GM21717 (cell line): ENCODE measurements around the gene FOXL3.

Experiments
- ATAC-seq: cut with Tn5 transposase; IDR thresholded peaks from one replicate; pipeline ENCODE4 v1.9.1; 2021; ENCODE audit warnings: mild to moderate bottlenecking, moderate library complexity; ENCODE audit not compliant: unreplicated experiment

Gene FOXL3

DNA sequence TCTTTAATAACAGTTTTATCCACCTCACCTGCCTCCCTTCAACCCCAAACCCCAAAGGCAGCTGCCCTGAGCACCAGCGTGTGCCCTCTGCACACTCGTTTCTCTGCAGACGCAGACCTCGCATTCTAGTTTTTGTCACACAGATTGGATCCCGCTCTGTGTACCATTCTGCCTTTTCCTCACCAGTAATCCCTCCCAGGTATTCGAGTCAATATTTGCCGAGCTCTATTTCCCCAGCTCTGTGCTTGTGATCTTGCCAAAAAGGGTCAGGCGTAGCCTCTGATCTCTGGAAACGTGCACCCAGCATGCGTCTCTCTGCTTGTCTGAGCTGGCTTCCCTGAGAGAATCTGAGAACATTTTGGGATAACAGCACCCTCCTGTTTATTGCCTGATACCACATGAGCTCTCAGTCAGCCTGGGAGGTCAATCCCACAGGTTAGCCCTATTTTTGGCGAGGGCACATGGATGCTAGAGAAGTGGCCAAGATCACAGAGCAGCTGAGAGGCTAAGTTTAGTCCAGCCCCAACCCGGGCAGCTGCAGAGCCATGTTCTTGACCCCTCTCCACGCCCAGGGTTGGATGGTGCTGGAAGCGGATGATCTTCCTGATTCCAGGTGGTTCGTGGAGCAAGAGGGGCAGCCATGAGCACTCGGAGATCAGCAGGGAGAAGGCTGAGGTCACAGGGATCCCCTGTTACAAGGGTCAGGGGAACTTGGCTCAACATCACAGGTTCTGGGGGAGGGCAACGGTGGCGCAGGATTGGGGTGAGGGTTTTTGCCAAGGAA lies 29.1 kb downstream of the FOXL3 start:
- no peak for ATAC-seq

DNA sequence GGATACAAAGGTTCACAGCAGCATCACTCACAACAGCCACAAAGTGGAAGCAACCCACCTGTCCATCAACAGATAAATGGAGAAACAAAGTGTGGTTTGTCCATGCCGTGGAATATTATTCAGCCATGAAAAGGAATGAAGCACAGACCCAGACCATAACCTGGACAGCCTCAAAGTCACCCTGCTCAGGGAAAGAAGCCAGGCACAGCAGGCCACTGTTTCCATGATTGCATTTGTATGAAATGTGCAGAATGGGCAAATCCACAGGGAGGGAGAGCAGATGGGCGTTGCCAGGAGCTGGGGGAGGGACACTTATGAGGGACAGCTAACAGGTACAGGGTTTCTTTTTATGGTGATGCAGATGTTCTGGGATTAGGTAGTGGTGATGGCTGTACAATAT lies 30.3 kb downstream of the FOXL3 start:
- ATAC-seq: no peak

DNA sequence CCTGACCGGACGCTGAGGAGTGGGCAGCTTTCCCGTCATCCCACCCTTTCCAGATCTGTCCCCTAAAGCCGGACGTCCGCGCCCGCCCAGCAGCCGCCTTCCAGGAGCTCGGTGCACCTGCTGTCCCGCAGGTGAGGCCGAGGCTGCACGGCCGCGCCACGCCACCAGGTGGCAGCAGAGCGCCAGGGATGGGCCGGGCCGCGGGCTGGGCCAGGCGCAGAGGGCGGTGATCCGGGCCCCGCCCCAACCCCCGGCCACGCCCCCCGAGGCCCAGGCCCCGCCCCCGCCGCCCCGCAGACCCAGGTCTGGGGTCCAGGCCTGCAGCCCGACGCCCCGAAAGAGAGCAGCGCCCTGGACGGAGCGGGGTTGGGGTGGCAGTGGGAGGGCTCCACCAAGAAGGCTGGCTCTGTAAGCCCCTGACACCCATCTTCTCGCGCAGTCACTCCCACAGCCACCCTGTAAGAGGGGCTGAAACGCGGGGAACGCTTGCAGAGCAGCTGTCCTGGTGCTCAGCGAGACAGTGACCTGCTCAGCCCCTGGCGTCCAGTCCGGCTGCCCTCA lies 32.2 kb downstream of the FOXL3 start:
- no peak for ATAC-seq

DNA sequence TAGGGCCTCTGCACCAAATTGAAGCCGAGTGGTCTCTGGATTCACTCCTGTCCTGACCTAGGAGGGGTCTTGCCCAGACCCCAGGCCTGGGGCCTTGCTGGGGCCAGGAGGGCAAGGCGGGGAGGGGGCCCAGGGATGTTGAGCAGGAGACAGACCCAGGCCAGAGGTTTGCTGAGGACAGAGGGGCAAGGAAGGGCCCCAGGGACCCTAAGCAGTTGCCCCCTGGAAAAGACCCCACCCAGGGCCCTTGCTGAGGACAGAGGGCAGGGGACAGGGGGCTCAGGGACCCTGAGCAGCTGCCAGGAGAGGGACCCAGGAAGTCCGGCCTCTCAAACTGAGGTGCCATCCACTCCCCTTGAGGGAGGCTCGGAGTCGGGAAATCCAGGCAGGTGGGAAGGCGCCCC lies 32.7 kb downstream of the FOXL3 start:
- ATAC-seq: no peak

DNA sequence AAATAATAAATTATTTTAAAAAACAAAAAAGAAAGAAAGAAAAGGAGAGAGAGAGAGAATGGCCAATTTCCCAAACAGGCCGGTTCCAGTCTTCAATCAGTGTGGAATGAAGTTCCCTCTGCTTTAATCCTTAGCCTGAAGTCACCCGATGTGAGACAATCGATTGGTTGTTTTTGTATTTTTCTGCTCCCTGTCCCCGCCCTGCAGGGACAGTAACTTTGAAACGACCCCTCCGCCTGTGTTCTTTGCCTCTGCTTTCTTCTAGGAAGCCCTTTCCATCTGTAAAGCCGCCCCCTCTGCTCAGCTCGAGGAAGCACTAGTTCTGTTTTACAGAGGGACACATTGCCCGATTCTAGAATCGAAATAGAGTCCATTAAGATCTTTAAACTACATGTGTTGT lies 33.4 kb downstream of the FOXL3 start:
- no peak for ATAC-seq

DNA sequence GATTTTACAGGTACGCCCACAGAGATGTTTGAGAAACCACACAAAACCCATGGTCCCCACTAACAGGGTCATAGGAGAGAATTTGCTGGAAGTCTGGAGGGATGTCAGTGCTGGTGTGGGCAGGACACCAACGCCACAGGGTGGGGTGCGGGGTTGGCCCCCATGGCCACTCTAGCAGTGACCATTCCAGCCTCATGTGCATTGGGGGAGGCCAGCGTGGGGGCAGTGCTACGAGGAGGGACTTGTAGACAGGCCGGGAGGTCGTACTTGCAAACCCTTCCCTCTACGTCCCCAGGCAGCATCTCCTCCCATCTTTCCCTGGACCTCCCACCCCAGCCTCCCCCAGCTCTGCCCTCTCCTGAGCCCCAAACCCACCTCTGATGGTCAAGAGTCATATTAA lies 34.0 kb downstream of the FOXL3 start:
- ATAC-seq: no peak

DNA sequence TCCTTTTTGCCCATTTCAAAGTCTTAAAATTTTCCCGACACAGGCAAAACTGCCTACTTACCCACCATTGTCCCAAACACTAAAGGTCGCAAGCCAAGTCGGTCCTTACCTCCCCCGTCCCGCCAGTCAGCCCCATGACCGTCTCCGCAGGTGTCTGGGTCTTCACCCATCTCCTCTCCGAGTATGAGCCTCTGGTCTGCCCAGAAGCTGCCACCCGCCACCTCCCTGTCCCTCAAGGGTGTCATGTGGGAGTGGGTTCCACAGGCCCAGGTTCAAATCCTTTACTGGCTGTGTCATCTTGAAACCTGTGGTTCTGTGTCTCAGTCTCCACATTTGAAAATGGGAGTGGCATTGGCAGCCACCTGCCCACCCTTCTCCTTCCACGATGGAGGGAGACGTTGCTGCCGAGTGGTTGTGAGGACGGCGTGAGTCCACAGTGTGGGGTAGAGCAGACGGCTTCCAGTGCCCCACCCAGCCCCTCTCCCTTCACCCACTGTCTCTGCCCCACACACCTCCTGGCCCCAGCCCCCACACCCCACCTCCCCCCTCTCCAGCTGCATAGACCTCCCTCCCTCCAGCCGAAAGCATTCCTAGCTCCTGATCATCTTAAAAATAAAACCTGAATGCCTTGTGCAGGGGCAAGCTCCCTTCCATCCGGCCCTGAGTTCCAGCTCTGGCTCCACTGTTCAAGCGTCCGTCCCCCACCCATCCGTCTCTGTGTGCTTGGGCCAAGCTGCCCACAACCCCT lies 35.3 kb downstream of the FOXL3 start:
- ATAC-seq: no peak

DNA sequence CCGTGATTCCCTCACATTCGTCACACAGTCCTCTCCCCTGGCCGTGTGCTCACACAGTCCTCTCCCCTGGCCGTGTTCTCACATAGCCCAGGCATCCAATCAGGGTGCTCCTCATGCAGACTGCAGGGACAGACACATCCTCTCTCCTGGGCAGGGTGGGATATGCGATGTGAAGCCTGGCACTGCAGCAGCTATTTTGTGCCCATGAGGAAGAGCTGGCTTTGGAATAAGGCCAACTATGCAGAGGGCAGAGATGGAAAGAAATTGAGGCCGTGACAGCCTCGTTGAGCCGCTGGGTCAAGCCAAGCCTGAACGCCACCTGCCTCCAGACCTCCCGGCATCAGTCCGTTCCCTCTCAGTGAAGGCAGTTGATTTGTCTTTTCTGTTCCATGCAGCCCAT lies 35.8 kb downstream of the FOXL3 start:
- ATAC-seq: no peak

DNA sequence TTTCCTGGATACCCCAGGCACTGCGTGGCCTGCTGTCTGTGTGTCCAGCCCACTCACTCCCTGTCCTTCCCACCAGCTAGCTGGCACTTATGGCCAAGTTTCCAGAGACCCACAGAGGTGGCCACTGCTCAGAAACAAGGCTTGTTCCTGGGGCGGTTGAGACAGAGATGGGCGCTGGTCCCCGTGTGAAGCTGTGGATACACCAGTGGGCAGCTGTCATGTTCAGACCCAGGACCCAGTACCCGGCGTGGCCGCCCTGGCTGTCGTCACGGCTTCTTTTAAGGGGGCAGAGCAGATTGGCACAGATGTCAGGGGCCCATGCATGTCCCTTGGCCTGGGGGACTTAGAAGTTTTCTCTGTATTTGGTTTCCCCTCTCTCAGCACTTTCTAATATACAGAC lies 36.3 kb downstream of the FOXL3 start:
- no peak for ATAC-seq

DNA sequence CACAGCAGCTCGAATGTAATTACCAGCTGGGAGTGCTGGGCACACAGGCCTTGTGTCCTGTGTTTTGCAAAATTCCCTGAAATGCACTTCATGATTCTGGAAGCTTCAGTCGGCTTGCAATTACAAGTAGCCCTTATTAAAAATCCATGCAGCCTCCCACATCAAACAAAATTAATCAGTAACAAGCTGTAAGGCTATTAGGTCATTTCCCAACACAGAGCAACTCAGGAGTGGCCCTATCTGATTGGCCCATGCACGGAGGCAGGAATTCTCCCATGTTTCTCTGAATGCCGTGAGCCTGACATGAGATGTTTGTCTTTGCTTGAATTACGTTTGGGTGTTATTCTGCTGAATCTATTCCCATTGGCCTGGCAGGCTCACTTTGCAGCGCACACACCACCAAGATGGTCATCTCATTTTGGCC lies 36.9 kb downstream of the FOXL3 start:
- ATAC-seq: no peak

DNA sequence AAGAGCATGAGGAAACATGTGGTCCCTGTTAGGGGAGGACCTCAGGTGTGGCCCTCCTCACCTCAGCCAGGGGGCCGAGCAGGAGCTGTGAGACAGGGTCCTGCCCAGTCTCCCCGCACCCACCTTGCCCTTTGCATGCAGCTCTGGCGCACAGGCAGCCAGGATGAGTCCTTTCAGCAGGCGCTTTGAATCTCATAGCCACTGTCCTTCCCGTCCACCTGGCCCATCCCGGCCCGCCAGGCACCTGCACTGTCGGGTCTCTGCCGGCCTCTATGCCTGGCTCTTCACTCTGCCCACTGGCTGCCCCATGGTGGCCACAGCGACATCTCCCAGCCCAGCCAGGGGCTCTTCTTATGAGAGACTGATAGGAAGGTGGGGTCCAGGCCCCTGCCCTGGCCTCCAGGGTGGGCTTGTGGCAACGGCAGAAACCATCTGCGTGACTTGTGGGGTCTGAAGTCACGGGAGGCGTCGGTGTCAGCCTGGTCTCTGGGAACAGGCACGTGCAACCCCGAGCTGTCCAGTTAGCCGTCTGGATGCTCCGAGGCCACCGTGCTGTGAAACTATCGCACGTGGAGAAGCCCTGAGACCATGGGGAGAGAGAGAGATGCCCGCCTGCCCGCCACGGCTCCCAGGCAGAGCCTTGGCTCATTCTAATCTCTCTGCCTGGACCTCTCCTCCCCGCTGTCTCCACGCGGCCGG lies 37.4 kb downstream of the FOXL3 start:
- no peak for ATAC-seq

DNA sequence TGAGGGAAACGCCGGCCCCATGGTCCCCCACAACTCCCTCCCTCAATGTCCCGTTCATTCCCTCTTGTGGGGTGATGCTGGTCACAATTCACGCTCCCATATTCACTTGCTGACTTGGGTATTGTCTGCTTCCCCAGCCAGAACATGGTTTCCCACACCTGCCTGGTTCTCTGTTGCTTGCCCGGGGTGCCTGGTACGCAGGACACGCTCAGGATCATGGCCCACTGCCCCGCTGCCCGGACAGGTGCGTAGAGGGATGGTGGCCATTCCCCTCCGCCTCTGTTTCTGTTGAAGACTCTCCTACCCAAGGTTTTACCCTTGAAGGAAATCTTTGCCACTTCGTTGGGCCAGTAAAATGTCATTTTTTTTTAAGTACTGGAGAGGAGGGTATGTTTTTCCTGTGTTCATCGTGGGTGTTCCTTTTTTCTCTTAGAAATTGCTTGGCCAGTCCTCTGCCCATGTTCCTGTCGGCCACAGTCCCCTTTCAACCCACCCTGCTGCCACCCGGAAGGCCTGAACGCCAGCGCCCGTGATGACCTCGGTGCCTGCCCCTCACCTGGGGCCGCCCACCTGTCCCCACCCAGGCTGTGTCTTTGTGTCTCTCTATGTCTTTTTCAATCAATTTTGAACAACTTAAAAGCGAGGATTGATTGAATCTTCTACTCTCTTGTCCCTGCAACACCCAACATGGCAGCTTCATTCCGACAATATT lies 38.2 kb downstream of the FOXL3 start:
- ATAC-seq: no peak

DNA sequence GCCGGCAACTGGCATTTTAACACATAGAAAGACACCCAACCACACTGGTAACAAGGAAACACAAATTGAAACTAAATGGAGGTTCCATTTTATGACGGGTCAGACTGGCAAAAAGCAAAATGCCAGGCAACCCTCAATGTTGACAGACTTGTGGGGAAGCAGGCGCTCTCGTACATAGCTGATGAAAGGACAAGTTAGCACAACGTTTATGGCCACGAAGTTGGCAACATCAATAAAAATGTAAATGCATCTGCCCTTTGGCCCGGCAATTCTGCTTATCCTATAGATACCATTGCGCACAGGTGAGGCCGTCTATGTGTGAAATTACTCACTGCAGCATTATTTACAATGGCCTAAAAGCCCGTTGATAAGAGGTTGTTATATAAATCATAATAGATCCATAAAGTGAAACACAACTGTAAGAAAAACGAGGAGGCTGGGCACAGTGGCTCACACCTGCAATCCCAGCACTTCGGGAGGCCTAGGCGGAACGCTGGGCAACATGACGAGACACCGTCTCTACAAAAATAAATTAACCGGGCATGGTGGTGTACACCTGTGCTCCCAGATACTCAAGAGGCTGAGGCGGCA lies 39.8 kb downstream of the FOXL3 start:
- ATAC-seq: no peak

DNA sequence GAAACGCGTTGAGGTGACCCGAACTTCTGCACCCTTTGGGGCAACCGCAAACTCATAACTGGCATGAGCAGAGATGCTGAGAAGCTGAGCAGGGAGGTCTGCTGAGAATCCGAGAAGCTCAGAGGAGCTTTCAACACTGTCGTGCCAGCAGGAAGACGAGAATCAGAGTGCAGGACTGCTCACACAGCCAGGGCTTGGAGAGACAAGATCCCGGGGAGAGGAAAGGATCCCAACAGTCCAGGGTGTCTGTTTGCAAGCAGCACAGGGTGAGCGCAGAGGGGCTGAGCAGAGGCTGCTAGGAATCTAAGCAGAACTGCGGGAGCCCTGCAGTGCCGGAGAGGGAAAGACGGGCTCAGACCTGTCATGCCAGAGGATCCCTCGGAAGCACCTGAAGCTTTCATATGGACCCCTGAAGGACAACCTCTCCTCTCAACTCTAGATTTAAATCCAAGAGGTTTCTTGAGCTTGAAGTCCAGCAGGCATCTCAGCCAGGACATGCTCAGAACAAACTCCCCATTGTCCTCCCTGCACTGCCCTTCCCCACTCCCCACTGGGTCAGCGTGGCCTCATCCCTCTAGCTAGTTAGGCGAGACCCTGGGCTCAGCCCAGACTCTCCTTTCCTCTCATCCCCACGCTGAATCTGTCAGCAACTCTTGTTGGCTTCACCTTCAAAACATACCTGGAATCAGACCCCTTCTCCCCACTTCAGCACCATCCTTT lies 40.7 kb downstream of the FOXL3 start:
- ATAC-seq: no peak

DNA sequence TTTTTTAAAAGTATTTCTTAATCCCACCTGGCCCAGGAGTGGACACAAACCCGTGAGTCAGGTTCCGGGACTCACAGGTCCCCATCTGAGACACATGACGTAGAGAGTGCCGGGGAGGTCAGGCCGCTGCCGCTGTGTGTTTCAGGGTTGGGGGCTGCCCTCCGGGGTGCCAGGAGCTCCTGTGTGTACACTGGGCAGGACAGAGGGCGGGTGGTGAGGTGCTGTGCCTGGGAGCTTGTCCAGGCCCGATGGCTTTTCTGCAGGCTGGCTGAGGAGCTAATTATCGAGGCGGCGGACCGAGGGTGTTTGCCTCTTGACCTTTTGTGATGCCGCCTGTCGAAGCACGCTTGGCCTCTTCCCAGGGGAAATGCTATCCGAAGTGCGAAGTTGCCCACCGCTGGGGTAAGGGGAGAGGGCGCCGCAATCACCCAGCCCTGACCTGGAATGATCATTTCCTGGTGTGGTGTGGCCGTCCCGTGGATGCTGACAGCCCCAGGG lies 42.1 kb downstream of the FOXL3 start:
- ATAC-seq: no peak

DNA sequence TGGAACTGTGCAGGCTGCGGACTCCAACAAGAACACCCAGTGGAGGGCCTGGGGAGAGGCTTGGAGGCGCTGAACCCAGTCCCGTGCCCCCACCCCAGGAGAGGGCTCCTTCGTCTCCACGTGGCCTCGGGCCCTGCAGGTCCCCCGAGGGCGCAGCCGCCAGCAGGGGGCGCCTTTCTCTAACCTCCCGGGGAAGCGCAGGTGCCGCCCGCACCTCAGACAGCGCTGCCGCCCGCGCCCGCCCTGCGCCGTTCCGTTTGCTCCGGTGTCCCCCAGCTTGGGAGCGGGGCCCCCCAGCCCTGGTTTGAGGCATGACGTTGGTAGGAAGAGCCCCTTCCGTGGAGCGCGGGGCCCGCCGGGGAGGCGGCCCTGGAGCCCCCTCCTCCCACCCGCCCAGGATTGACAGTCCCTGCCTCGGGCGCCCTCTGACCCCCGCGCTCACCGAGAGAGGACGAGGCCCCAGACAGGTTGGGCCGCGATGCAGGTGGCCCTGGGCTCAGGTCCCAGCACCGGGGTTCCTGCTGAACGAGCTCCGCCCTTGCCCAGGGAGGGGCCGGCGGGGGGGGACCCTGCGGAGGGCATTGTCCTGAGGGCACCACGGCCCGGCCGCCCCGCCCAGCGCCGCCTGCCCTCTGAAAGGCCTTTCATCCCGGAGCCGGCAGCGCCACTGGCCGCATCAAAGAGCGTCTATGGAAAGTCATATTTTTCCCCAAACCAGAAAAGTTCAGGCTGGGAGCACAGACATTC lies 42.8 kb downstream of the FOXL3 start:
- ATAC-seq: no peak

DNA sequence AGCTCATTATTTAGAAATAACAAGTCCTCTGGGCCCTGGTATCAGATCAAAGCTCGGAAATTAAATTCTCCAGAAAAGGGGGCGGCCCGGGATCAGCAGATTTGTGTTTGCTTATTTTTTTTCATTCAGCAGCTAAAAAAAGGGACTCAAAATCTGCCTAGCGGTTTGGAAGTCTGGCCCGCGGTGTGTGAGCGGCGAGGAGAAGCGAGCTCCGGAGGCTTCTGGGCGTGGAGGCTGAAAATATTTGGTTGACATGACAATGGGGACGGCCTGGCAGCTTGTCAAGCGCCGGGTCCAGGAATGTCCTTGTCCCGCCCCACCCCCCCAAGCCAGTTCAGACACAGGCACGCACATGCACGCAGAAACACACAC lies 43.4 kb downstream of the FOXL3 start:
- ATAC-seq: no peak

DNA sequence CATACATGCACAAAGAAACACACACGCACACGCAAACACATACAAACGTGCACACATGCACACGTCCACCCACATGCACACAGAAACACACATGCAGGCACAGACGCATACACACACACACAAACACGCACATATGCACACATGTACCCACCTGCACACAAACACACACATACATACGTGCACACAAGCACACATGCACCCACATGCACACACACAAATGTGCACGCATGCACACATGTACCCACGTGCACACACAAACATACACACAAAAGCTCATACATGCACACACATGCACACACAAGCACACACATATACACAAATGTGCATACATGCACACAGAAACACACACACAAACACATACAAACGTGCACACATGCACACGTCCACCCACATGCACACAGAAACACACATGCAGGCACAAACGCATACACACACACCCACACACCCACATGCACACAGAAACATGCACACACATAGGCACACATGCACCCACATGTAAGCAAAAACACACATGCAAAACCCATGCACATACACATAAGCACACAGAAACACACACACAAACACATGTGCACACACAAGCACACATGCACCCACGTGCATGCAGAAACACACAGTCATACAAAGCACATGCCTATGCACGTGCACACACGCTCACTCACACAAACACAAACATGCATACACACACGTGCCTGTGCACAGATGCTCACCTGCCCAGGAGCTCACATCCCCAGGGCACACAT lies 44.8 kb downstream of the FOXL3 start:
- no peak for ATAC-seq
